Putamen (tissue), 1 donor: ENCODE measurements around the gene WDFY2.

Experiments
- DNase-seq: peaks from one replicate; pipeline ENCODE4 v3.0.0-alpha.2; 2016; ENCODE audit warnings: low spot score

Gene WDFY2

GRCh38 chr13:51601601-51602565 is 17.6 kb downstream of the WDFY2 start:
- DNase-seq: no peak

GRCh38 chr13:51603716-51604115 is 19.5 kb downstream of the WDFY2 start:
- no peak for DNase-seq

DNA sequence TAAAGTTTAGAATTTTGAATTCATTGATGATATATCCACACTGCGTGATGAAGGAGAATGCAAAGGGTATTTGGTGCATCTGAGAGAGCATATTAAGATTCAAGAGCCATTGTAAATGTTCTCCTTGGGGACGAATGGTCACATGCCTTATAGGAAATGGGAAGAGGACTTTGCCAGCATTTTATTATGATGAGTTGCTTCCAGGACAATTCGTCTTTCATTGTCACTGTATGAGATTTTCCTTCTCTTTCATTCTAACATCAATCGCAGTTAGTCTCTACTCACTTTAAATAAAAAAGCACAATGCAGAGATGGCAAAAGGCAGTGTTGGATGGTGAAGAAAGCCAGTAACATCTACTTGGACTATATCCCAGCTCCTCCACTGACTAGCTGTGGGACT is 21.4 kb downstream of the WDFY2 start:
- no peak for DNase-seq

GRCh38 chr13:51607165-51607564 is 22.9 kb downstream of the WDFY2 start:
- DNase-seq: no peak

- DNase-seq: no peak
Observed at GRCh38 chr13:51608857-51609406, 24.7 kb downstream of the WDFY2 start.

GRCh38 chr13:51612867-51613266 is 28.6 kb downstream of the WDFY2 start:
- DNase-seq: no peak

- no peak for DNase-seq
Observed at GRCh38 chr13:51613535-51613934, 29.3 kb downstream of the WDFY2 start.

GRCh38 chr13:51614350-51614786 is 30.1 kb downstream of the WDFY2 start:
- no peak for DNase-seq

- peak; percentile 88 for DNase-seq
Observed at GRCh38 chr13:51618626-51619025, 34.4 kb downstream of the WDFY2 start.

DNA sequence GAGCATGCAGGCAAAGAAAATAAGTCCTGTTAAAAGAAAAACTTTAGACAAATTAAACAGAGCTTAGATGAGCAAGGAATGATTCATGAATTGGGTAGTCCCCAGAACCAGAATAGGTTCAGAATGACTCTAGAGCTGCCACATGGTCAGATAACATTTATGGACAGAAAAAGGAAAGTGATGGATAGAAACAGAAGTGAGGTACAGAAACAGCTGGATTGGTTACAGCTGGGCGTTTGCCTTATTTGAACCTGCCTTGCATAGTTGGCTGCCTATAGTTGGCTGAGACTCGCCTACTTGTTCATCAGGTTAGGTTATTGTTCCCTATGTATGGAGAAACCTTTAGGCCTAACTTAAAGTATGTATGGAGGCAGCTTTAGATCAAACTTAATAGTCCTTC is 35.4 kb downstream of the WDFY2 start:
- DNase-seq: no peak

- DNase-seq: no peak
Observed at GRCh38 chr13:51620165-51620983, 36.1 kb downstream of the WDFY2 start.

GRCh38 chr13:51621602-51622001 is 37.3 kb downstream of the WDFY2 start:
- DNase-seq: no peak

DNA sequence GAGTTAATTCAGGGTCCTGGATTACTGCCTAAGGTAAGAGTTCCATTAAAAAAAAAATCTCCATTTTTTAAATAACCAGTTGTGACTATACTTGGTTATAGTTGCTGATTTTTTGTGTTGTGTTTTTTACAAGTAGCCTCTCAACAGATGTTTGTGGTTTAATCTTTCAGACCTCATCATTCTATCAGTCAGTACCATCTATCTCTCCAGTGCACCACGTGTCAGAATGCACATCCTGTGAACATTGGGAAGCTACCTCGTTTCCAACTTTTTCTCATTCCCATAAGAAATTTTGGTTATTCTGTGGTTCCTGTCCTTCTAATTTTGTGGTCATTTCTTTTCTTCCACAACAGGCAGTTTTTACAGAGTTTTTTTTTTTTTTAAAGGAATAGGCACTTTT is 39.2 kb downstream of the WDFY2 start:
- DNase-seq: no peak

- DNase-seq: no peak
Observed at GRCh38 chr13:51624207-51624606, 39.9 kb downstream of the WDFY2 start.

- no peak for DNase-seq
Observed at GRCh38 chr13:51624695-51625345, 40.6 kb downstream of the WDFY2 start.

DNA sequence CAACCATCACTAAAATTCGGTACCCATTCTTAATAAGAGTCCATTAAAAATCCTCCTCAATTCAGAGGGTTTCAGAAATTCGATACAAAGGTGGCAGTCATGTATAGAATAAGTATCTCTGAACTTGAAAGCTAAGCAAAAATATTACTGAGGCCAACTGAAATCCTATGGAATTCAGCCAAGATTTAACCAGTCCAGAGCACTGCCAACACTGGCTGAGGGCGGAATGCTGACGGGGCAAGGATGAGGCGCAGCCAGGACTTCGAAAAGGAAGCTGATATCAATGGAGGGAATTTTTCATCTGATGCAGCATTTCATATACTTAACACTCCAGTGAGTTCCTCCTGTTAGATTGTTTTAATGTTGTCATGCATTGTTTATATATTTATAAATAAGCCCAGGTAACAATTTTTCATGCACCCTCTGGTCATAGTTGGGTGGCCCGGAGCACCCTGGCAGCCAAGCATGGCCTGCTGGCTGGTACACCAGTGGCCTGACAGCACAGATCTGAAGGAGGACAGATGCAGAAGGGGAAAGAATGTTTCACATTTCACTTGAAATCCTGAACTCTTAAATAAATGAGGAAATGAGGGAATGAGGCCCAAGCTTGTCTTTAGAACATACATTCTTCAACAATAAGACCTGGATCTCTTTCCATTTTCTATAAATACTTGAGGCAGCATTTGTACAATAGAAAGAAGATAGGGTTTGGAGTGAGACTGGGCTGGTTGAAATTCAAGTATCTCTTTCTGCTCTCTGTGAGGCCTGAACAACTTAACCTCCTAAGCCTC is 41.5 kb downstream of the WDFY2 start:
- no peak for DNase-seq

- no peak for DNase-seq
Observed at GRCh38 chr13:51626749-51627148, 42.5 kb downstream of the WDFY2 start.

- no peak for DNase-seq
Observed at GRCh38 chr13:51628059-51628852, 44.0 kb downstream of the WDFY2 start.

DNA sequence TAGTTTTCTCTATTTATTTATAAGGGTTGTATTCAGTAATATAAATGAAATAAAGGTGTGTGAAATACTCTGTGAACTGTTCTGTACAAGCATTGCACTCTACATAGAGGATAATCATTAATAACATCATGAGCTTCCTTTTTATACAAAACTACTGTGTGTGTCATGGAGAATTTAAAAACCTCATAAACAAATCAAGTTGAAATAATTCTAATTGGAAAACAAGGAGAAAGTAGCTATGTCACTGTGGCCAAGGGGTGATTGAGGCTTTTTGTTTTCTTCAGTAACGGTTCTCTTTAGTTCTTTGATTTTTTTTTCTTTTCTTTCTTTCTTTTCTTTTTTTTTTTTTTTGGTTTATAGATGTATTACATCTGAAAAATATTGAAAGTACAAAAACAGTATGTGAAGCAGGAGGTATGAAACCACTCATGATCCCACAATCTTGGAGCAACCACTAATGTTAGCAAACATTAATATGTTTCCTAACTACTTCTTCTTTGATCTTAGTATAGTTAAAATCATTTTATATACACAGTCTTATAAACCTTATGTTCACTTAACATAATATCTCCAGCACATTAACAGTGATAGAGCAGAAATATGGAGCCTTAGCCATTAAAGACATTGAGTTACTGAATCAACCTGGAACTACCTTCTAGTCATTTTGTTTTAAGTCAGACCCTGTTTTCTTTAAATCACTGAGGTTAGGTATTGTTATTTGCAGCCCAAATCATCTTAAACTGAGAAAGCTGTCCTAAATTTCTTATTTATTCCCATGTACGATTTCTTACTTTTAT is 45.4 kb downstream of the WDFY2 start:
- DNase-seq: no peak

DNA sequence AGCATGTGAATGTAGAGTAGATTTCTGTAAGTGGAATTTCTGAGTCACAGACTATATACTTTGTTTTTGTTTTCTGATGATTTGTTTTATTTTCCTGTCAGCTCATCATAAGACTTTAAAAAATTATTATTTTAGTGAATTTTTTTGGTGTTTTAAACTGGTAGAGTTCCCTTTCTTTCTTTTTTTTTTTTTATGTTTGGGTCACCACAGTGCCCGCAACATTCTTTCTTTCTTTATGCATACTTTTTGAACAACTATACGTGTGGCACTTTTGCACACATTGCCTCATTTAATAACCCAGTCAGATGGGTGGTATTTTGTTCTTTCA is 46.0 kb downstream of the WDFY2 start:
- no peak for DNase-seq
